NCI-H526 (cell line): ENCODE data around the gene MAGI3.

ENCODE experiments used
- DNase-seq, 2 experiments: peaks; one replicate each; lab custom pipeline; 2025; lab: John Stamatoyannopoulos, UW

The MAGI3 gene

DNA sequence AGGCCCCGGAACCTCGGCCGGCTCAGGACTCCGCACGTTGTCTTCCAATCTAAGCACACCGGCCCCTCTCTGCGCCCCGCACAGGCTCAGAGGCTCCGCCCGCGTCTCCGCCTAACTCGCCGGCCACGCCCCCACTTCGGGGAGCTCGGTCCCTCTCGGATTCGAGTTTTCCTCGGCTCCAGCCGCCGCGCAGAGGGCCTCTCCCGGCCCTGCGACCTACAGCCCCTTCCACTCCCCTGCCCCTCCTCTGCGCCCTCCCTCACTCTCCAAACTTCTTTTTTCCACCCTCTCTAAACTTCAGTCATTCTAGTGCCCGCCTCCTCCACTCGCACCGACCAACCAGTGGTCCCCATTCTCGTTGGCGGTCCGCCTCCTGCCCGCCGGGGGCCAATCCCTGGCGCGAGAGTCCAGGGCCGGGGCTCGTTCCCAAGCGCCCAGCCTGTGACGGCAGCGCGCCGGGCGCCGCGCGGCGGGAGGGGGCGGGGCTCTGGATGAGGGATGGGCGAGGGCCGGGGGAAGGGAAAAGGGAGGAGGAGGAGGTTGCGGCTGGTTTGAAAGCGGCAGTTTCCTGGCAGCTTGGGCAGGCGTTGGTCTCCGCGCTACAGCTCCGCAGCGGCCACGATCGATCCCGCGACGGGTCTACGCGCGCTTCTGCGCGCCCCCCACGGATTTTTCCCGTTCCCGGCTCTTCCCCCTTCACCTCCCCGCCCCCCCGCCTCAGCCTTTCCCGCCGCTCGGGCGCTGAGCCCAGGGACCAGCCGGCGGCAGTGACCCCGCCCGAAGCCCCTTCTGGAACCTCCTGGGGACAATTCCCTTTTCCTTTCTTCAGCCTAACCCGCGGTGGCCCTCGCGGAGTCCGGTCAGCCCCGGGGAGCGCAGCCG, at the start of gene MAGI3:
Gene MAGI3, plus strand, starts transcription at position 563 of the 882 bp plus-strand sequence. CDS start 519 bp downstream, outside the sequence.
- peak; percentile 98 to 99 for DNase-seq

DNA sequence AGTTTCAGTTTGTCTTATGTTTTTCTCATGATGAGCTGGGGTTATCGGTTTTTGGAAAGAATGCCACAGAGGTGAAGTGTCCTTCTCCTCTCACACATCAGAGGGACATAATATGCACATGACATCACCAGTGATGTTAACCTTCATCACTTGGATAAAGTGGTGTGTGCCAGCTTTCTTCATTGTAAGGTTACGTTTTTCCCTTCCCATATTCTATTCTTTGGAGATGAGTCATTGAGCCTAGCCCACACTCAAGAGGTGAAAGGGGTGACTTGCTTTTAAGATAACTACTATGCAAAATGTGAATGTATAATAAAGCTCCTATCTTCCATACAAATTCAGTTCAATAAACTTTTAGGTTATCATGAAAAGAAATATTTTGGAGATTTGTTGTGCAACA, 36.7 kb upstream of the MAGI3 start:
- DNase-seq = no peak

DNA sequence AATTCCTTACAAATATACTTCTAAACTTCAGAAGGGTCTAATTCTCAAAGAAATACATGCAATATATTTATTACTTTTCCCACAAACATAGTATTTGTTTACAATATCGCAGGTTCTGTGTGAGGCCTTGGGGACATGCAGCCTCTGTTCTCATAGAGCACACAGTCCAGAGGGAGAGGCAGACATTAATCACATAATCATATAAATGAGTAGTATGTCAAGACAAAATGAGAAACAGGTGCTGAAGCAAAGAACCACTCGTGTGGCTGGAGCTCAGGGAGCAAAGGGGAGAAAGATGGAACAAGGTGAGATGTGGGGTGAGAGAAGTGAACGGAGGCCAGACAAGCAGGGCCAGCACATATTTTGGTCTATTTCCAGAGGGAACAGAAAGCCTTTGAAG, 26.4 kb upstream of the MAGI3 start:
- DNase-seq = no peak

DNA sequence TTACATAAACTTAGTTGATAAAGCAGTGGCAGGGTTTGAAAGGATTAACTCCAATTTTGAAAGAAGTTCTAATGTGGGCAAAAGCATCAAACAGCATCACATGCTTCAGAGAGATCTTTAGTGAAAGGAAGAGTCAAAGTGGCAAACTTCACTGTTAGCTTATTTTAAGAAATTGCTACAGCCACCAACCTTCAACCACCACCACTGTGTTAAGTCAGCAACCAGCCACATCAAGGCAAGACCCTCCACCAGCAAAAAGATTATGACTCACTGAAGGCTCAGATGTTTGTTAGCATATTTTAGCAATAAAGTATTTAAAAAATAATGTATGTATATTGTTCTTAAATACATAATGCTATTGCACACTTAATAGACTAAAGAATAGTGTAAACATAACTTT, 21.3 kb upstream of the MAGI3 start:
- DNase-seq = no peak

DNA sequence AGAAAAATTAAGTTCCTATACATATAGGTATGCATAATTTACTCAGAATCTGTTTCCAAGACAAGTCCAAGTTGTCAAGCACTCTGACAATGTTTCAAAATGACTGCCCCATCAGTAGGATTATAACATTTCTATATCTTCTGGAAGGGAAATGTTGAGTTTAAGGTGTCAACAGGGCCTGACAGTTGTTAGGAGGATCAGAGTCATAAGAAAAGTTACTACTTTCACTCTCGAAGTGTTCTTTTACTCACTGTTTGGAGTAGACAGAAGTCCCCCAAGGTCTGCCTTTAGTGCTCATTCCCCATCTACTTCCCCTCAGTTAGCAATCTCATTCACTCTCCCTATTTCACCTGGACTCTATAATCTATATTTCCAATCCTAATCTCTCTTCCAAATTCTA, 20.6 kb upstream of the MAGI3 start:
- no peak for DNase-seq

DNA sequence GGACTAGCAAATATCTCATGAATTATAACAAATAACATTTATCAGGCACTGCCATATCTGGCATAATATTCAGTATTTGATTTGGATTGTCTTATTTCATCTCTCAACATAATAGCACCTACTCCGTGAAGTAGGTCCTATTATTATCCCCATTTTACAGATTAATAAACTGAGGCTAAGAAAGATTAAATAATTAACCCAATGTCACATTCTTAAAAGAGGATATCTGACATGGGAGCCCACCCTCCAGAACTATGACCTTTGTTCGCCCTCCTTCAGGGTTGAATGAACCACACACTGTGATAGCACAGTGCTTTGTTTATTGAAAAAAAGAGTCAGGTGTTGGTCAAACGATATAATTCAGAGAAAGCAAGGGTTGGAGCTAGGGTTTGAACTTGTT, 19.4 kb upstream of the MAGI3 start:
- DNase-seq = no peak

DNA sequence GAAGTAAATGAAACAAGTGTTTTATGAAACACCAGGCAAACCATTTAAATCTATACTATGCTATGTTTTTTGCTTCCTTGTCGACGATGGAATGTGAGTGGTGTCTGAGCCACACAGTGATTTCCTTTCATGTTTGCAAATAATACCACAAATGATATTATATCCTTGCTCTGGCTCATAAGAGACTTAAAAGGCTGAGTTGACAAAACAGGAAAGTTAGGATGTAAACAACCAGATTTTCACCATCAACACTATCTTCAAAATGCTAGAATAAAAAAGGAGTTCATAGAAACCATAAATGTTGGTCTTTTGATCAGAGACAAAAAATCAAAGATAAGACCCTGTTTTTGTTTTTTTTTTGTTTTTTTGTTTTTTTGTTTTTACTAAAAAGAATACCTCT, 17.8 kb upstream of the MAGI3 start:
- DNase-seq = no peak

DNA sequence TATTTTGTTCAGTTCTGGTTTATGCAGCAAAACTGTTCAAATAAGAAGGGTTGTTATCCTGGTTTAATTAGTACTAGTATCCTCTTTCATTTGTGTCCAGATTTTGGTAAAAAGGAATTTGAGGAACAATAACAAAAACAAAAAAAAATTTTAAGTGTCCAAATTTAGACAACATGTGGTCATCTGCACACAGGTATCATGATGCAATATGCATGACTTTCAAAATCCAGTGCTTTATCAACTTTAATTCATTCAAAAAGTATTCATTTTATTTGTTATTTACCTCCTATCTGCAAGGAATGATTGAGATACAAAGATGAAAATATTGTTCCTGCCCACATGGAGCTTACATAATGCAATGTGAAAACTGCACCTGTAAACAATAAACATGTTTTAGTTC, 16.7 kb upstream of the MAGI3 start:
- no peak for DNase-seq

DNA sequence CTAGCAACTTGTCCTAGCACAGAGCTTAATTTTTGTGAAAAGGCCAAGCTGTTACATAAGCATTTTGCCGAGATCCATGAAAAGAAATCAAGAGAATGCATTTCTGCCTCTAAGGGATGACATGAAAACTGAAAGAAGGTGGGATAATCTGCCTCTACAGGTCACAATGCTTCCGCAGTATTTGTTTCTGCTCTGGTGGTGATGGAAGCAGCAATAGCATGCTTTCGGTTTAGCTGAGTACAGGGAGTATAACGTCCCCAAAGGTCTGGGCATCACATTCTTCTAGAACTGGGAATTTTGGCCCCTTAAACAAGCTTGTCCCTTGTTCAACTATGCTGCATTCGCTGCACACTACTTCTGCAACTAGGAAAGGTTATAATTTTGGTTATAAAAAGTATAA, 14.4 kb upstream of the MAGI3 start:
- no peak for DNase-seq

DNA sequence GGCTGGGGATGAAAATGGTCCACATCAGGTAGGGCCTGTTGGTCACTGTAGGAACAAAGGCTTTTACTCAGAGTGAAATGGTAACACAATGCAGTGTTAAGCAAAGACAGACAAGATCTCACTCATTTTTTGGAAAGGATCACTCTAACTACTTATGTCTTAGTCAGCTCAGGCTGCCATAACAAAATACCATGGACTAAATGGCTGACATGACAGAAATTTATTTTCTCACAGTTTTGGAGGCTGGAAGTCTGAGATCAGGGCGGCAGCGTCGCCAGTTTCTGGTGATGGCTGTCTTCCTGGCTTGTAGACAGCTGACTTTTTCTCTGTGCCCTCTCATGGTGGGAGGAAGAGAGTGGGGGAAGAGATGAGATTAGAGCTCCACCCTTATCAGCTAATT, 10.2 kb upstream of the MAGI3 start:
- no peak for DNase-seq

DNA sequence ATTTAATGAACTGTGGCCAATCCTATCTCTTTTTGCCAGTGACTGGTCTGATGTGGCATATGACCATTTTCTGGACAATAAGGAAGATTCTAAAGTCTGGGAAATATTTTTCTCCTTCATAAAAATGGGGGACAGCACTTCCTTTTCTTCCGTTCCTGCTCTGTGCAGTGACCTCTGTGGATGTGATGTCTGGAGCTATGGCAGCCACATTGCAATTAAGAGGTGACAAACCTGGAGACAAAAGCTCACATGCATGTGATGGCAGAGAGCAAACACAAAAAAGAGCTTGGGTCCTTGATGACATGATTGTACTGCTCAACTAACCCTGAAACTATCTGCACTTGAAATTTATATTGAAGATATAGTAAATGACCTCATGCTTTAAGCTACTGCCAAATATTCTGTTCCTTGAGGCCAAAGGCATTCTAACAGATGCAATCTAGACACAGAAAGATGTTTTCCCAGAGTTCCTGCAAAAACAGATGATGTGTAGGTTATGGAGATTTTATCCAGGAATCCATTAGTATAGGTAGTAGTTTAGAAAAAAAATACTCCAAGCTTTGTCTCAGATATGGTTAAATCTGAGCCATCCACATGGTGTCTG, 2.2 kb upstream of the MAGI3 start:
- no peak for DNase-seq

DNA sequence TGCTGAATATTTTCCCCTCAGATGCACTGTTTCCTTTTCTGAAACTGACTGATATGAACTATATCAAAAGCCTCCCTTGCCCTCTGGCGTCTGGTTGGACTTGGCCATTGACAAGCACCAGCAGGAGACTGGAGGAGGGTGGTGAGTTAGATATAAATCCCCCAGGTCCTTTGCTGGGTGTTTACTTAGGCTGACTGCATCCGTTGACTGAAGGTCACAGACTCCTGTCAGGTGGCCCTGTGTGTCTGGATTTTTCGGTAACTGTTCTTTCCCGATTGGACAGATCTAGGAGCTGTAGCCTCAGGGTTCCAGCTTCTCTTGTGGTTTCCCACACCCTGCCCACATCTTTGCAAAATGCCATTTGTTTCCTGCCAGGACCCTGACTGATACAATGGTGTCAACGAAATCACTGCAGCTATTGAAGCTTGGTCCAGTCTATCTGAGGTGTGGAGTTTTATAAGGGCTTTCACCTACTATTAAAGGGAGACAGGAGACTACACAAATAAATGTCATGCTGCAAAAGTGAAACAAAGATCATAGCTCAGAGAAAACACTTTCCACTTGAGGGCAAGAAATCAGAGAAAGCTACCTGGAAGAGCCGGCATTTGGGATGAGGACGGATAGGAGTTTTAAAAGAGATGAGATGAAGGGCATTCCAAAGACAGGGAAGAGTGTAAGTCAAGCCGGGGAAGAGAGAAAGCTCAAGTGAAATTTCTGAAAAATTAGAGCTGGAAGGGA, 1.5 kb upstream of the MAGI3 start:
- DNase-seq = peak; percentile 54 to 68

DNA sequence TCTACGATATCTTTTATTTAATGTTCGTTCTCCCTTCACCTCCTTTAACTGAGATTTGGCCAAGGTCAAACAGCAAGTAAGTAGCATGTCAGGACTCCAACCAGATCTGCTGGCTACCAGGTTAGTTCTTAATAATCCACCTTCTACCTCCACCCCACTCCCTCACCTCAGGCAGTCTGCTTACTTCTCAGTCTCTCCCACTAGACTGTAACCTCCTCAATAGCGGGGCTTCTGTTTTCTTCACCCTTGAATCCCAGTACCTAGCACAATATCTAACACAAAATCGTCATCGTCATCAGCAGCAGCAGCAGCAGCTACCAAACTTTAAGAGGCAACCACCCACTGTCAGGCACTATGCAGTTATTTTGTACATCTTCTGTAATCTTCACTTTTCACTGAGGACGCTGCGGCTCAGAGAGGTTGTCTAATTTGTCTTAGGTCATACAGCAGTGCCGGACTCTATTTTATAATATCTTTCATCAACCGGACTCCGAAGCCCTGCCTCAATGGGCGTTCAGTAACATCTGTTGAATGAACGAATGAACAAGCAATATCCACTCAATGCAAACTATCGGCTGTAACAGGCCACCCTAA, 859 bp upstream of the MAGI3 start:
- DNase-seq = peak in 1 of 2 experiments; percentile 24

DNA sequence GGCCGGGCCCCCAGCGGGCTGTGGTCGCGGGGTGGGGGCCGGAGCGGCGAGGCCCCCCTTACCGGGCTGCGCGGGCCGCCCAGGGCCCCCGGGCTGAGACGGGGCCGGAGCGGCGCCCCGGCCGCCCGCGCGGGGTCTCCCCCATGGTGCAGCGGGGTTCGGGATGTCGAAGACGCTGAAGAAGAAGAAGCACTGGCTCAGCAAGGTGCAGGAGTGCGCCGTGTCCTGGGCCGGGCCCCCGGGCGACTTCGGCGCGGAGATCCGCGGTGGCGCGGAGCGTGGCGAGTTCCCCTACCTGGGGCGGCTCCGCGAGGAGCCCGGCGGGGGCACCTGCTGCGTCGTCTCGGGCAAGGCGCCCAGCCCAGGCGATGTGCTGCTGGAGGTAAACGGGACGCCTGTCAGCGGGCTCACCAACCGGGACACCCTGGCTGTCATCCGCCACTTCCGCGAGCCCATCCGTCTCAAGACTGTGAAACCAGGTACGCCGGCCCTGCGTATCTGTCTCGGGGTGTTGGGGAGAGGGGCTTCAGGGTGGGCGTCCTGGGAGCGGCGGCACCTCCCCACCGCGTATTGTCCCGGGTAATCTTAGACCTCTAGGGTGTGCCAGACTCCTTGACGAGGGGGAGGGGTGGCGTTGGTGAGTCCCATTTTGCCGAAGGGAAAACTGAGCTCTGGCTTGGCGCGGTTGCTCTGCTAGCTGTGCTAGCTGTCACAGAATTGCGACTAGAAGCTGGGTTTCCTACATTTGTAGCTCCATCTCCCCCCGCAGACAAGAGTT, 745 bp downstream of the MAGI3 start:
- peak; percentile 45 to 88 for DNase-seq

DNA sequence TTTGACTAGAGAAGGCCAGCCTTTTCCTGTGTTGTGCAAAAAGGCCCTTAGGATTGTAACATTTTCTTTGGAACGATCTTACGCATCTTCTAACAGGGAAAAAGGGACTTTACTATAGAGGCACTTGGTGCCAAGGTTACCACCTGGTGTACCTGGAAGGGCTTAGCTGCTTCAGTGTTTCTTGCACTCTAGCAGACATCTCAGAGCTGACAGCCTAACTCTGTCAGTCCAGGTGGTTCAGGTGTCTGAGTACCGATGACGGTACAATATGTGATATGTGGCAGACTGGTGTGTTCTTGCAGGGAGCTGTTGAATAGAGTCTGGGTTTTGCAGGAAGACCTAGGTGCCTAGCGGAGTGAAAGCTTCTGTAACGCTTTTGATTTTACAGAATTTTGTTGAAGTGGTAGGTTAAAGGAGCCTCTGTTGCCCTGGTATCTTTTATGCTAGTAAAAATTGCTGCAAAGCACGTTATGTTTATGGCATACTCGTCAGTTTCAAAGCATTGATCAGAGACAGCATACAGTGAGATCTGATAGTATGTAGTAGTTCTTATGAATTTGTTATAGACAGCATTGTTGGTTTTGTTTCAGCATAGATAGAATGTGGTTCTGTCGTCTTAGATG, 1.4 kb downstream of the MAGI3 start:
- peak; percentile 72 to 73 for DNase-seq

DNA sequence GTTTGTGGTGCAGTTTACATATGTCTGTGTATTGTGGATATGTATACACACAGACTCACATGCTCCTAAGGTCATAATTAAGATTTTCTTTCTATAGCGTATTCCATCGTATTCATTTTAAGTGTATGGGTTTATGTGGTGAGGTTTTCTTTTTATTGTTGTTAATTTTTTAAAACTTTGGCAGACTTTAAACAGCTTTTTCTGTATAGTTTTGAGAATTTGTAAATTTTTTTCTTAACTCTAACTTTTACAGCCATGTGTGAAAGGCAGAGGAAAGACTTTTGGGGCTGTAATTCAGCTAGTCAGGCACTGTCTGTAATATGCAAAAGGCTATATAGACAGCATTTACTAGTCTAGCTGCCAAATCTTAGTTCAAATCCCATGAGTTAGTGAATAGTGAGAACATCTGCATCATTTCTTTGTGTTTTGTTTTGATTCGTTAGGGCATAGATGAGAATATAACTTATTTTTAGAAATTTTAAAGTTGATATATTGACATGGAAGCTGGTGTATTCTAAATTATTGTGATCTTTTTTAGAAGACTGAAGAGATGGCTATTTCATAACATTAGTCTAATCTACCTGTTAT, 2.3 kb downstream of the MAGI3 start:
- peak in 1 of 2 experiments; percentile 24 for DNase-seq

DNA sequence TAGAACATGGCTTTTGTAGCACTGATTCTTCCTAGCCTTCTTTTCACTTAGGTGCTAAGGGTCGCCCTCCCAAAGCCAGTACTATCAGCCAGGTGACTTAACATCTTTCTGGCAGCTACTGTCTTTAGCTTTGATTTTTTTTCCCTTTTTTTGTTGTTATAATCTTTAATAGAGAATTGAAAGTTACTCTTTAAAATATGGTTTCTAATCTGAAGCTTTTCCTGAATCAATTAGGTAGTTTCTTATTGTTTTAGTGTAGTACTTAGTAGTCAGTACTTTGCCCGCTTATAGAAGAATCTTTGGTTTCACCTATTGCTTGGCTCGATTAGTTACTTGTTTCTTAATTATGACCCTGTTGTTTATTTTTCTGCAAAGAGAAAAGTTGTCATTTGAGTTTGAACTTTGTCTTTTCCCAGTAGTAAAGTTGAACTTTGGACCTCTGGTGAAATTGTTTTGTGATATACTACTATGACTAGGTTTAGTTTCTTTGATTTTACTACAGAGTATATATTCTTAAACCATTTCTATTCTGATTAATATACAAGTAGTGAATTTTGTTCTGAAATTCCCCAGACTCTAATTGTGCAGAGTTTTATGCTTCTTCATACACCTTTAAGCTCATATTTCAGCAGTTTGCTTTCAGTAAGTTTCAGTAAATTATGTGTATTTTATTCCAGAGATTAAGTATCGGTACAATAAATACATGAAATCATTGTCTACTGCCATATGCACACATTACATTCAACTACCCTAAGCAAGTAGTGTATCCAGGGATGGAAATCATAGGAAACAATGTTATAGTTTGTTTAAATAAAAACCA, 3.9 kb downstream of the MAGI3 start:
- no peak for DNase-seq

DNA sequence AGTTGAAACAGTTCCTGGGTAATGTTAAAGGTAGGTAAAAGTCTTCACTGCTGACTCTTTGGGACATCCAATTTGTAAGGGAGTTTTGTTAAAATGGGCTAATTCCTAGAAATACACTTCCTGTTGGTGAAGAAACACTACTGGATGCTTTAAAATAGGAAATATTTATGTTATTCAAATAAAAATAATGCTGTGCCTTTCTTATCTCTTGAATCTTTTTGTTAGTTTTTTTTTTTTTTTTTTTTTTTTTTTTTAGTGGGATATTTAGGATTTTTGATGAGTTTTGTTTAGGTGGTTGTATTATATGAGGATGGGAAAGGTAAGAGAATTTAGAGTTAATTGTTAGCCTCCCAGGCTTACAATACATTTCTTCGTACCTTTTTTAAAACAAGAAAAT, 4.5 kb downstream of the MAGI3 start:
- DNase-seq = no peak

DNA sequence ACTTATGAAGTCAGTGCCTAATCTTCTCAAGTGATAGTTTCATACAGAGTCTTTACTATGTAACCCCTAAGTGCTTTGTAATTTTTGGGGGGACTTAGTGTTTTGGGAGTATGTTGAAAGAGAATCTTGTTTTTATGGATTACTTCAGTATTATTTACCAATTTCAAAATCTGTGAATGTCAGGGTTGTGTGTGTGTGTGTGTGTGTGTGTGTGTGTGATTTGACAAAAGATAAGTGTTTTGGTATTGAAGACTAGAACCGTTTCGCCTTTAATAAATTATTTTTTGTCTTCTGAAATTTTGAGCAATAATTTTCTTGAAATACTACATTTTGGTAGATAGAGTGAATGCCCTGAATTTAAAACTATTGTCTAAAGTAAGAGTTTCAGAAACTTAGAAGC, 5.8 kb downstream of the MAGI3 start:
- DNase-seq = no peak

DNA sequence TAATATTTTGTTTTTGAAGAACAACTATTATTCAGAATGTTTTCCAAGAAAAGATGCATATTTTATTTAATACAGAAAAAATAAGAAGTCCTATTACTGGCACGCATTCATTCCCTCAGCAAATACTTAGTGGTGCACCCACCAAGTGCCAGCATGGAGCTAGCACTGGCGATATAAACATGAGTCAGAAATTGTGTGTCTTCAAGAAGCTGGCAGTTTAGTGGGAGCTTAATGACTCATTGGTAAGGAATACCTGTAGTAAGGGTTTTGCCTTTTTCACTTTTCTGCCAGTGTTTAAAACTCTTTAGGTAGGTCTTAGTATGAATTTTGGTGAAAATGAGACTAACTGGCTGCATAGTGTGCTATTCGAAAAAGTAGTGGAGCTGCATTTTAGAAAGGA, 6.3 kb downstream of the MAGI3 start:
- DNase-seq = no peak
